RKO (cell line): Measurements from ENCODE around the gene MLIP.

Experiments used
- DNase-seq: peaks from one replicate; pipeline ENCODE4 v3.0.0-alpha.2; 2016; ENCODE audit warnings: low spot score

MLIP gene

DNA sequence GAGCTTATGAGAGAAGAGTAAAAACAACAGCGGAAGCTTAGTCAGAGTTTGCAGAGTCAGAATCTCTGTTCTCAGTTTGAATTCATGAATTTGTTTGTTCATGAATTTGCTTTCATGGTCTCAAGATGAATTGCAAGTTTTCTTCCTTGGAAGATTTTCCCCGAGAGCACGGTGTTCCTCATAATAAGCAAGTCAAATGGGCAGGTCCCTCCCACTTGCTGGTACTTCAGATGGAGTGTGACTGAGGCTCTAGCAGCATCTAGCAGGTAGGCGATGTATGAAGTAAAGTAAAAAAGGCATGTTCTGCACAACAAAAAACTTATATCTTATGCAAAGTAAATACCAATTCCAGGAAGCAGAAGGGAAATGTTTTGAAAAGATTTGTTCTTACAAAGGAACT, 15.5 kb upstream of the MLIP start:
- DNase-seq = no peak

- no peak for DNase-seq
These were observed 14.4 kb upstream of the MLIP start for GRCh38 chr6:54096811-54097210.

GRCh38 chr6:54097753-54098152, 13.5 kb upstream of the MLIP start:
- DNase-seq = no peak

GRCh38 chr6:54098450-54099044, 12.7 kb upstream of the MLIP start:
- no peak for DNase-seq

GRCh38 chr6:54099225-54099624, 12.0 kb upstream of the MLIP start:
- no peak for DNase-seq

DNA sequence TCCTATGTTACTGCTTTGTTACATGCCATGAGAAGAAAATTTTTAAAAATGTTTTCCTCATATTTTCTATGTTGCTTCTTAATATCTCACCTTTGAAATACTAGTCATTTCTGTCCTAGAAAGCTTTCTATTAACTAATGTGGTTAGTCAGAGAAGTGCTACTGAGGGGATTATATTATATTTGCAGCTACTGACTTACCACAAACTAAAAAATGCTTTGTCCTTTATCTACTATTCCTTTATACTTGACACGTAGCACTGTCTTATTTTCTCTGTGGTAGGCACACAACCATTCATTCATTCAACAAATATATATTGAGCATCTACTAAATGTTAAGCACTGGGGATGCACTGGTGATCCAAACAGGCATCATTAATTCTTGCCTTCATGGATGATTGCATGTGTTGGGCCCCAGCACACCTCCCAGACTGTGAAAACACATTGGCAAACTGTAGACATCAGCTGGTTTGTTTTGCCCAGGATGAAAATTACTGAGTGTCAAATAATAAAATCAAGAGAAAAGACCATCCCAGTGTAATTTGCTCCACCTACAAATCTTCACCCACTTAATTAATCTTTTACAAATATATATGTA, 10.7 kb upstream of the MLIP start:
- no peak for DNase-seq

GRCh38 chr6:54102238-54102637, 9.0 kb upstream of the MLIP start:
- DNase-seq = no peak

GRCh38 chr6:54103497-54103896, 7.7 kb upstream of the MLIP start:
- no peak for DNase-seq

- no peak for DNase-seq
These were observed 4.5 kb upstream of the MLIP start for GRCh38 chr6:54106727-54107126.

GRCh38 chr6:54107470-54108090, 3.7 kb upstream of the MLIP start:
- DNase-seq = no peak

- DNase-seq = no peak
These were observed 3.0 kb upstream of the MLIP start for GRCh38 chr6:54108271-54108670.

DNA sequence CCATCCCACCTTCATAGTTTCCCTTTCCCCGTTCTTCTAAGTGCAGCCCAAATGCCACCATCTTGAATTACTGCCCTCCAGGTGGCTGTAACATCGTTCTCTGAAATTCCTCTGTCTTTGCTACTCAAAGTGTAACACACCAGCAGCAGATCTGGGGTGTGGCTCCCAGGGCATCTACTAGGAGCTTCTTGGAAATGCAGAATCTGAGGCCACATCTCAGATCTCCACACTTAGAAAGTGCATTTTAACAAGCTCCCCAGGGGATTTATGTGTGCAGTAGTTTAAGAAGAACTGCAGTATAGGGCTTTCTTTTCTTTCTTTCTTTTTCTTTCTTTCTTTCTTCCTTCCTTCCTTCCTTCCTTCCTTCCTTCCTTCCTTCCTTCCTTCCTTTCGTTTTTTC, 1.7 kb upstream of the MLIP start:
- DNase-seq = no peak

GRCh38 chr6:54112151-54112650, 958 bp downstream of the MLIP start:
- no peak for DNase-seq

GRCh38 chr6:54114991-54115390, 3.7 kb downstream of the MLIP start:
- no peak for DNase-seq

- DNase-seq = no peak
These were observed 4.7 kb downstream of the MLIP start for GRCh38 chr6:54115966-54116365.

DNA sequence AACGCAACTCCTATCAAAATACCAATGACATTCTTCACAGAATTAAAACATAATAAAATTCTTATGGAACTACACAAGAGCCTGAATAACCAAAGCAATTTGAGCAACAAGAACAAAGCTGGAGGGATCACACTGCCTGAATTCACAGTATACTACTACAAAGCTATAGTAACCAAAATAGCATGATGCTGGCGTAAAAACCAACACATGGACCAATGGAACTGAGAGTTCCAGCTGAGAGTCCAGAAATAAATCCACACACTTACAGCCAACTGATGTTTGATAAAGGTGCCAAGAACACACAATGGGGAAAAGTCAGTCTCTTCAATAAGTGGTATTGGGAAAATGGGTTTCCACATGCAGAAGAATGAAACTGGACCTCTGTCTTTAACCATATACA, 6.9 kb downstream of the MLIP start:
- DNase-seq = no peak

- DNase-seq = no peak
These were observed 14.2 kb downstream of the MLIP start for GRCh38 chr6:54125493-54125892.

DNA sequence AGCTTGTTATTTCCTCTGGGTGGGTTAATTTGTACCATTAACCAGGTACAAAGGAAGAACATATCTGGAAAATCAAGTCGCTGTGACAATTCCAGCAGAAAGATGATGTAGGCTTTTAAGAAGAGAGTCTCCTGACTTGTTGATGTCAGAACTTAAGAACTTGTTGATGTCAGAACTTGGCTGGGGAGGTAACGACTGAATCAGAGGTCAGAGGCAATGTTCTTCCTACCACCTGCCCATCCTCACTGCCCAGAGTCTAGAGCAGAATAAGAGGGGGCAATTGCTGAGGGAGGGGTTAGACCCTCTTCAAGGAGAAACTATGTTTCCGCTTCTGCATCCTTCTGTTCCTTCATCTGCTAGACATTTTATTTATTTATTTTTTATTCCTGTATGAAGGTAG, 18.9 kb downstream of the MLIP start:
- DNase-seq = no peak

DNA sequence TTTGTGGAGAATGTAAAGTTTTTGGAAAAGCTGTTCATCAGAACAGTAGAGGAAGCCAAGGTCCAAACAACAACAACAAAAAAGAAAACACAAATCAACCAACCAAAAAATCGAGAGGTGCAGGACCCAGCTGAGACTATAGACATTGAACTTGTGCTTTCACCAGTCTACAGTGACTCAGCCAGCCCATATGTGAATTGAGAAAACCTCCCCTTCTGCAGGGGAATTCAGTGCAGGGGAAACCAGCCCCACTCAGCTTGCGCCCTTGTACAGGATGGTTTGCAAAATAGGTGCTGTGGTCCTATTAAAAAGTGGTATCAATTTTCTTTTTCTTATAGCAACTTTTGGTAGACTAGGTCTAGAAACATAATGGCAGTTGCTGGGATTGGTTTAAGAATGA, 21.3 kb downstream of the MLIP start:
- no peak for DNase-seq

GRCh38 chr6:54133186-54133585, 21.9 kb downstream of the MLIP start:
- DNase-seq = no peak

DNA sequence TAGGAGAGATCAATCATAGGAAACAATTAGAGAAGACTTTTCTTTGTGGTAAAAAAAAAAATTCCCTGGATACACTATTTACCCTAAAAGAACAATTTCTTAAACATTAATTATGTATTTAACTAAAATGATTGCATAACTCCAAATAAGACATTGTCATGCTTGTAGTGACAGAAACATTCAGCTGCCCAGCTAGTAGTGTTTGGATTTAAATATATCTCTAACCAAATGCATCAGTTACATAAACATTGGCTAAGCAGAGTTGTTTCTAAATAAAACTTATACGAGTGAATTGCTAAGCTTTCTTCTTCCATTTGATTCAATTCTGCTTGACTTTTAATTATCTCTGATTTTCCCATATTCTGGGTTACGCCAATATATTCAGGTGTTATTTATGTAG, 23.7 kb downstream of the MLIP start:
- no peak for DNase-seq

DNA sequence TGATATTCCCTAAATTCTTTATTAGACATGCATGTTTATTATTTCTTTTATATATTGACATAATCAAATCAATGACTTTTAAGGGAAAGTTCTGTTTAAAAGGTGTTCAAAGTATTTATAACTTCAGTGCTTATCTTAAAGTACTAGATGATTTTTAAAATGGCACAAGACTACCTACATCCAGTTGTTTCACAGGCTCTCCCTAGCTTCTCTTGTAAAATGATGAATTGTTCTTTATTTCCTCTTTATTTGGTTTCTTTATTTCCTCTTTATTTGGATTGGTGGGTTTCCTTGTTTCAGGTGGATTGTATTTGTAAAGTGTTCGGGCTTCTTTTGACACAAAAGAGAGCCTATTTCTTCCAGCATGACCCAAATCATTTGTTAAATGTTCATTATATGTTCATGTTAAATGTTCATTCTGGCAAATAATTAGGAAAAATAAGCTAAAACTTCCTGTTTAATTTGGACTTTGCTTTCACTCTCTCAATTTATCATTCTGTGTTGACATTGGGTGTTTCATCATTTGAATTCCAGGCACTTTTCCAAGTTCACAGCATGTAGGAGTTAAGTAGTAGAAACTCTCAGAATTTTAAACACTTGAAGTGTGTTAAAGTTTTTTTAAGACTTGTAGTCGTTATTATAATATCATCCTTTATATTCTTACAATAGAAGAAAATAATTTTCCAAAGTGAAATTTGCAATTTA, 24.6 kb downstream of the MLIP start:
- DNase-seq = no peak

DNA sequence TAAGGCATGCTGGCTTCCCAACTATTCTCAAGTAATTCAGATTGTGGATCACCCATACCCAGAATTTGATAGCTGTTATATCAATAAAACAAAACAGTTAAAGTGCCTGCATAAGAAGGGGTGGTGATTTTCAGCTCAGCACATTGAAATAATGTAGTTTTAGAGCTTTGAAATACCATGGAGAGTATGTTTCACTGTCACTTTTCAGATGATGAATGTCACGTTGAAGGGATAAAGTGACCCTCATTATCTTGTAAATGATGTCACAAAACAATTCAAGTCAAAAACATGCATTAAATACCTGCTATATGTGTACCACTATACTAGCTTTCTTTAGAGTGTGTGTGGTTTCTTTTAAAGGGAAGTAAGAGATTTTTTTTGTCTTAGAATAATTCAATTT, 27.6 kb downstream of the MLIP start:
- DNase-seq = no peak
